Astrocyte (in vitro differentiated cells and primary cell): ENCODE data around the gene ANKRD7.

Source experiments
- EZH2 ChIP-seq: IDR thresholded peaks from 2 replicates; pipeline ENCODE4 v1.6.1; 2012; ENCODE audit warnings: mild to moderate bottlenecking, low read length, inconsistent platforms; ENCODE audit not compliant: insufficient read depth
- TF ChIP-seq, protein P1 (sequence below): IDR thresholded peaks from 2 replicates; pipeline ENCODE4 v1.5.1; 2011; ENCODE audit warnings: low read depth, mild to moderate bottlenecking, inconsistent platforms, low read length, moderate library complexity; ENCODE audit not compliant: insufficient read depth

DNA sequence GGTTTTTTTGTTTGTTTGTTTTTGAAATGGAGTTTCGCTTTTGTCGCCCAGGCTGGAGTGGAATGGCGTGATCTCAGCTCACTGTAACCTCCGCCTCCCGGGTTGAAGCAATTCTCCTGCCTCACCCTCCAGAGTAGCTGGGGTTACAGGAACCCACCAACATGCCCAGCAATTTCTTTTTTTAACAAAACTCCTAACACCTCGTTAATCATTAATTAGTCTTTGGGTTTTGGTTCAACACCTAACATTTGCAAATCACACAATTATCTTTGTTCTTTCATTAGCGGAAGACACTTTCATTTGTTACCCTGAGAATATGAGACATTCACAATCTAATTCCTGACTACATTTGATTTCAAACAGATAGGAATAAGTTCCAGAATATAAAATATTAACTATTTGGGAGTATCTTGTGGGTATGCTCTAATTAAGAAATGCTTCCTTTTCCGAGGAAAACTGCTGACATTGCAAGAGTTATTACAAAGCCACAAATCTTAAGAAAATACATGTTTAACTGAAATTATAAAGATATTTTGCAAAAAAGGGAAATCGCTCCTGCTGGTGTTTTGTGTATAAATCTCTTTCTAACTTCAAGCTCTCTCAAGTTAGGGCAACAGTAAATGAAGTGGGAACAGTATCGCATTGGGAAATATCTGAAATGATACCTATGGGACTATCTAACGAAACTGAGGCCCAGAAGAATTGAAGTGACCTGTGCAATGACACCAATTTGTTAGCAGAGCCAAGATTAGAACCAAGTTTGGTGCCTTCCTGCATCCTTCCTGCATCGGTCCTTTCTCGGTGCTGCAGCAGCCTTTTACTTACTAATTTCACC lies 41.7 kb upstream of the ANKRD7 start:
- TF ChIP-seq, protein P1, sequence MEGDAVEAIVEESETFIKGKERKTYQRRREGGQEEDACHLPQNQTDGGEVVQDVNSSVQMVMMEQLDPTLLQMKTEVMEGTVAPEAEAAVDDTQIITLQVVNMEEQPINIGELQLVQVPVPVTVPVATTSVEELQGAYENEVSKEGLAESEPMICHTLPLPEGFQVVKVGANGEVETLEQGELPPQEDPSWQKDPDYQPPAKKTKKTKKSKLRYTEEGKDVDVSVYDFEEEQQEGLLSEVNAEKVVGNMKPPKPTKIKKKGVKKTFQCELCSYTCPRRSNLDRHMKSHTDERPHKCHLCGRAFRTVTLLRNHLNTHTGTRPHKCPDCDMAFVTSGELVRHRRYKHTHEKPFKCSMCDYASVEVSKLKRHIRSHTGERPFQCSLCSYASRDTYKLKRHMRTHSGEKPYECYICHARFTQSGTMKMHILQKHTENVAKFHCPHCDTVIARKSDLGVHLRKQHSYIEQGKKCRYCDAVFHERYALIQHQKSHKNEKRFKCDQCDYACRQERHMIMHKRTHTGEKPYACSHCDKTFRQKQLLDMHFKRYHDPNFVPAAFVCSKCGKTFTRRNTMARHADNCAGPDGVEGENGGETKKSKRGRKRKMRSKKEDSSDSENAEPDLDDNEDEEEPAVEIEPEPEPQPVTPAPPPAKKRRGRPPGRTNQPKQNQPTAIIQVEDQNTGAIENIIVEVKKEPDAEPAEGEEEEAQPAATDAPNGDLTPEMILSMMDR: no peak
- no peak for TF ChIP-seq EZH2
